Measurements from ENCODE around the gene C1orf53.

DNA sequence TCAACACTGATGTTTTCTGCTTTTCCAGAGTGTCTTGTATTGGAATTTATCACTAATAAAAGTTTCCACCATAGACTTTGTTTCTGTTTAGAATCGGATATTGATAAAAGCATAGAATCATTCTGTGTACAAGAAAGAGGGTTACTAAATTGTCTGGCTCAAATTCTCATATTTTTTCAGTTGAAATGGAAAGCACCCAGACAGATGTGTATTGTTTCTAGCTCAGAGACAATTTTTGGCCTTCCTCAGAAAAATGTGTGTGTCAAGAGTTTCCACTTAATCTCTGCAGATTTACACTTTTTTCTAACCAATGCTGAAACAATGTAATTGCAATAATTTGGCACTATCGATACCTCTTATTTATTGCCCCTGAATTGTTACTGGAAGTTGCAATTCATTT is 35.0 kb downstream of the C1orf53 start:
- TF ChIP-seq POLR2A (IDR thresholded peaks at IDR 0.05), result no peak
- TF ChIP-seq, protein P1, sequence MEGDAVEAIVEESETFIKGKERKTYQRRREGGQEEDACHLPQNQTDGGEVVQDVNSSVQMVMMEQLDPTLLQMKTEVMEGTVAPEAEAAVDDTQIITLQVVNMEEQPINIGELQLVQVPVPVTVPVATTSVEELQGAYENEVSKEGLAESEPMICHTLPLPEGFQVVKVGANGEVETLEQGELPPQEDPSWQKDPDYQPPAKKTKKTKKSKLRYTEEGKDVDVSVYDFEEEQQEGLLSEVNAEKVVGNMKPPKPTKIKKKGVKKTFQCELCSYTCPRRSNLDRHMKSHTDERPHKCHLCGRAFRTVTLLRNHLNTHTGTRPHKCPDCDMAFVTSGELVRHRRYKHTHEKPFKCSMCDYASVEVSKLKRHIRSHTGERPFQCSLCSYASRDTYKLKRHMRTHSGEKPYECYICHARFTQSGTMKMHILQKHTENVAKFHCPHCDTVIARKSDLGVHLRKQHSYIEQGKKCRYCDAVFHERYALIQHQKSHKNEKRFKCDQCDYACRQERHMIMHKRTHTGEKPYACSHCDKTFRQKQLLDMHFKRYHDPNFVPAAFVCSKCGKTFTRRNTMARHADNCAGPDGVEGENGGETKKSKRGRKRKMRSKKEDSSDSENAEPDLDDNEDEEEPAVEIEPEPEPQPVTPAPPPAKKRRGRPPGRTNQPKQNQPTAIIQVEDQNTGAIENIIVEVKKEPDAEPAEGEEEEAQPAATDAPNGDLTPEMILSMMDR (IDR thresholded peaks at IDR 0.05), result no peak
